Stimulated activated CD4-positive, alpha-beta T cell treated with anti-CD3 and anti-CD28 coated beads, TNF-alpha, amount 100 ng/mL, for 1 hour (primary cell): ENCODE results near the gene AGTR1.
"Not testable (repeated sequence)": the region's sequence is repeated elsewhere in the genome, so short reads cannot be mapped to it uniquely, and the experiment has no call there.

Experiments used
- DNase-seq, 3 donors: peaks; one replicate each; pipeline ENCODE4 v3.0.0-alpha.2; 2020; ENCODE audit warnings: low read depth in 3 of 3, low spot score in 1 of 3

Gene AGTR1

DNA sequence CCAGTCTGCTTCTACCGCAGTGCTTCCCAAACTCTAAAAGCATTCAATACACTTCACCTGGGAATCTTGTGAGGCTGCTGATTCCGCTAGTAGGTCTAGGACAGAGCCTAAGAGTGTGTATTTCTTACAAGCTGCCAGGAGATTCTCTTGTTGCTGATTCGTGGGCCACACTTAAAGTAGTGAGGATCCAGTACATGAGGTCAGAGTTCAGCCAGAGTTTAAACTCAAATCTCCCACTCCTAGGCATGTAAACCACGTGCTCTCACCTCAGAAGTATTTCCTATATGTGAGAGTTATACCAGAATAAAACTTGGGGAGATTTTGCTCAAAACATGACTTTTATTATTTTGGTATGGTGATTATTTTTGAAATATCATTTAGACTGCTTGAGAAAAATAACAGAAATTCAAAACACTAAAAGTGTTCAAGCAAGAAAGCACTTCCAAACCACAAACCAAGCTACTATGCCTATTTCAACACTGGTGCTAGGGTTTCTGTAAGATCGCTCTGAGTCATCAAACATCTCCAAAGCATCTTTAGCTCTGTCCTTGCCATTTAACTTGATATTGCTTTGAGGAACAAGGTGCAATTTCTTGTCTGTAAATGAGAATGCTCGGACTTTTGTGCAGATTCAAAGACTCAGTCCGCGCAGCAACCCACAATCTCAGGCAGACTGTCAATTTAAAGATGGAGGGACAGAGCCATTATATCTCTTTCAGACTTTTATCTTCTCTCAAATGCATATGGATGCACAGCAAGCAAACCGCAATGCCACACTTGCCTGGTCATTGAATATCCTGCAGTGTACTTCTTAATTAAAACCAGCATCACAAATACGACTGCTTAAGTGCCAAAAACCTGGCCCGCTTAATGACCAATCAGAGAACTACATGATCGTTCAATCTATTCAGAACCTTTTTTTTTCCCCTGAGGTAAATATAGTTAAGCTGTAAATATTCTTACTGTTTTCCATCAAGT, 59.8 kb downstream of the AGTR1 start:
- no peak for DNase-seq

DNA sequence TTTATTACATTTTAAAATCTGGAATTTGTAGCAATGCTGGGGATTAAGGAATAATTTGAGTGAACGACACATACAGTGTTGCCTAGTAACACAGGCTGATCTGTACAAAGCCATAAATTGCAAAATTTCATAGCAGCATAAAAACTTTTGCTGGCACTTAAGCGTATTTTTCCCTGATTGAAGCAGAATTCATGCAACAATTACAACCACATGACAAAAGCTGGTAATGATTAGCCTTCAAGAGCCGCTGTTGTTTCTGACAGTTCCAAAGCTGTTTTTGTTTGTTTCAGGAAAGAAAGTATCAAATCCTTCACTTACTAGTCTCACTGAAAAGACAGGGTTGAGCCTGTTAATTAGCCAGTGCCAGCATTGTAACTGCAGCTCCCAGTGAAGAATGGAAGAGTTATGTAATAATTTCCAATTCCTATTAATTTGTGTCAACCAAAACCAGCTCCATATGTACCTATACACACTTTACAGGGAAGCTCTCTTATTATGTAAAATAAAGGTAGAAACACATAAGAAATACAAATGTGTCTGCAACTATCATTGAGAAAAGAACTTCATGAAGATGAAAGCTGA, 60.7 kb downstream of the AGTR1 start:
- DNase-seq, result no peak

DNA sequence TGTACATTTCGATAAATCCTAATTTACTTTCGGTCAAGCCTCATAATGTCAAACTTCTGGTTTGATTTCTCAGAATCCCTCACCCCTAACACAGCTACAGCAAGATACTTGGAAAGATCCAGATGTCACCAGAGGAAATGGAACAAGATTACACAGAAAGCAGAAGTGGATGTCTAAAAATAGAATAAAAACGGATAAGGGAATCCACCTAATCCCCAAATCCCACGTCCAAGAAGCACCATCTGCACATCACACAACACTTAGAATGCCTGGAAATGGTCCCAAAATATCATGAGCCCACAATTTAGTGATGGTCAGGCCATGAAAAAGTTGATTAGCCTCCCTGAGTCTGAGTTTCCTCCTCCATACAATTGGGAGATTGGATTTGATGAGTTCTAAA, 61.7 kb downstream of the AGTR1 start:
- no peak for DNase-seq

DNA sequence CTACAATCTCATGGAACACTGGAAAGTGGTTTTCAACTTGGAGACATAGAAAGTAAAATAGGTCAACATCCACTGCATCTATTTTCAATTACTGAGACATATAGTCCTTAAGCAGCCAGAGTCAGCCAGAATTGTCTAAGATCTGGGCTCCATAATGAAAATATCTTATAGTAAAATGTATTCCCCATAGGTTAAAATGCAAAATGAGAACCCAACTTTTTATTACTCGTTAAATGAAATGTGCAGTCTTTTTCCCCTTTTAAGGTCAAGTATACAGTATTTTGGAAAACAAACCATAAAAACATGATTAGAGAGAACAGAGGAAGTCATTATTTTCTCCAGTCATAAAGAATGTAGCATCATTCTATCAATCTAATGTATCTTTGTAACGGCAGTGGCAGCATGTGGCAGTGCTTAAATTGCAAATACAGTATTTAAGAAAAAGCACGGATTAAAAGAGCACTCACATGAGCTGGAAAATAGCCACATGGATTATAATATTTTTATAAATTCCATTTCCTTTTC, 65.5 kb downstream of the AGTR1 start:
- DNase-seq, result no peak

DNA sequence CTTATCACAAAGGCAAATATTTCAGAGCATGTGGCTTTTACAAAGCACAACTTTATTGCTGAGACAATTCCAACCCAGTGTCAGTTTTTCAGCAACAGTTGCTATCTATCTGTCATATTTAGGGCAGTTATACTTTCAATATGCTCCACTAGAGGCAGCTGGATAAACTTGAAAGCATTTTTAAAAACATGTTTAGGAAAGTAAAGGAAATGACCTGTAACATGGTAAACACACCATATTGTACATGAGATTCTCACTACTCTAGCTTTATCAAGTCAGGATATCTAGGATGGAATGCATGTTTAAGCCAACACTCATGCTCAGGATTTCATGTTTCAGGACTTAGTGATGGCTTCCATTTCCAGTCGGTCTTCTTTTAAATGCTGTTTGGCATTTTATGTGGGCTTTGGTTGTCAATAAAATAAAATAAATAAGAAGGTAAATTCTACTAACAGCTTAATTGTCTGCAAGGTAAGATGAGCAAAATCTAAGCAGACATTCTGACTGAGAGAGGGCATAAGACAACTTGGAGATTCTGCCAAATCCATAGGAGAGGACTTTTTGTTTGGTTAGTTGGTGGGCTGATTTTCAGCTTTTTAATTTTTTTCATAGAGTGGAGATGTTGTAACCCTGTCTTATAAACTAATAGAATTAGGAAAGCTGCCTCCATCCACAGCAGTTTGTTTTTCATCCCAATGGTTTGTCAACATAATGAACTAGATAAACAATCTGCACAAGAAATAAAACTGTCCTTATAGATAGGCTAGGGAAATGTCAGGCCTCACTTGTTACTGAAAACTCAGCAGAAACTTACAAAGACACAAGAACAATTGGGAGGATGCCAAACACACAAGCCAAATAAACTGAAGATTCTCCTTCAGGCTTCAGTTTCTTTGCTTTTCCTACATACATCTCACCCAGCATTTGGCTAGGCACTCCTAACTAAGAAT, 66.6 kb downstream of the AGTR1 start:
- DNase-seq, result no peak

DNA sequence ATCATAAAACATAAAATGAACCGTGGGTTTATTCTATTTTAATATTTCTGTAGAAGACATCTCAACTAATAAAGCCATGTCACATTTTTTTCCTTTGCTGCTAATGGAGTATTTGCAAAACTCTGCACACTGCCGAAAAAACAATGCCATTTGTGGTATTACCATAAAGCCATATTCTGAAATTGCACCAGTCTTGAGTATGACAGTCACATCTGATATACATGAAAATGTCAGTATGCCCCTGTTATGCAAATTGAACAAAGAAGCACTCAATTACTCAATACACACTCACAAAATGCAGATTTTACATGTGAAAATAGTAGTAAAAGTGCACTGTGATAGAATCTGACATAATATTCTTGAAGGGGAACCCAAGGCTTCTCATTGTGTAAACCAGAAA, 74.7 kb downstream of the AGTR1 start:
- no peak for DNase-seq

DNA sequence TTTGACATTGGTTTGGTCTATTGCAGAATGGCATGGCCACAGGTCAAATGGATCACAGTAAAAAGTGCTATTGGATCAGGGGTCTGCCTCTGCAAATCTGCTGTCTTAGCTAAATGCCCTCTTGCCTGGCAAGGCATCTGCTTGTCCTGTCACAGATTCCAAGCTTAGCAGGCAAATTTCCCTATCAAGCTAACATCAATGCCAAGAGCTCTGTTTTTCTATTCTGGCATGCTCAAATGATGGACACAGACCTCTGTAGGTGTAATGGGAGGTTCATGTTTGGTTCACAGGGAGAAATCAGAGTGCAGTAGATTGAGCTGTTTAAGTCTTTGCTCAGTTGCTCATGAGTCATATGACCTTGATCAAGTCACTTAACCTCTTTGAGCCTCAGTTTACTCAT, 75.1 kb downstream of the AGTR1 start:
- DNase-seq, result no peak

DNA sequence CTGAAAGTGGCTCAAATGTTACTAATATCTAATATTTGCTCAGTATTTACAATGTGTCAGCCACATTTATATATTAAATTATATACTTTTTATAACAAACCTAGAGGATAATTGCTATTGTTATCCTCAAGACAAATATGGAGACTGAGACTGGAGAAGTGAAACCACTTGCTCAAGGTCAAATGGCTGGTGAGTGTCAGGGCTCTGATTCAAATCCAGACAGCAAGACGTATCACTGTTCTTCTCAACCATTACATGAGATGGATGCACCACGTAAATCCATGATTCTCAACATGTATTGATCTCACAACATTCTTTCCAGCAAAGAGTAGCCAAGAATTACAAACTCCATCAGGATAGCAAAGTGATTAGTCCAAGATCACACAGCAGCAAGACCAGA, 76.1 kb downstream of the AGTR1 start:
- no peak for DNase-seq

DNA sequence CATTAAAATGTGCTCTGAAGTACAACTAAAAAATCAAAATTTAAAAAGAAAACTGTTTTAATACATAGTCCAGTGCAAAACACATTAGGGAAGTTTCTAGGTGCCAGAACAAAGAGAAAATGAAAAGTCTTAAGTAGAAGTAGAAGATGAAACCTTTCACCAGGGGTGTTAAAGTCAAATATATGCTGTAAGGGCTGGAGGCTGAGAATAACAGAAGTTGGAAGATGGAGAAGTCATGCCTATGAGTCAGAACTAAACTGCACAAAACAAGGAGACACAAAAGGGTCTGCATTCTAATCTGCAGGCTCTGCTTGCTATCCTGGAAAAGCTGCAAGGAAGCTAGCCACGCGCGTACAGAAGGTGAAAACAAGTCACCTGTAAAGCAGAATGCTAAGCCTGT, 81.2 kb downstream of the AGTR1 start:
- no peak for DNase-seq

DNA sequence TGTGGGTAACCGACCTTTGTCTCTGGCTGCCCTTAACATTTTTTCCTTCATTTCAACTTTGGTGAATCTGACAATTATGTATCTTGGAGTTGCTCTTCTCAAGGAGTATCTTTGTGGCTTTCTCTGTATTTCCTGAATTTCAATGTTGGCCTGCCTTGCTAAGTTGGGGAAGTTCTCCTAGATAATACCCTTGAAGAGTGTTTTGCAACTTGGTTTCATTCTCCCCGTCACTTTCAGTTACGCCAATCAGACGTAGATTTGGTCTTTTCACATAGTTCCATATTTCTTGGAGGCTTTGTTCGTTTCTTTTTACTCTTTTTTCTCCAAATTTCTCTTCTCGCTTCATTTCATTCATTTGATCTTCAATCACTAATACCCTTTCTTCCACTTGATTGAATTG, 87.3 kb downstream of the AGTR1 start:
- not testable (repeated sequence) for DNase-seq

DNA sequence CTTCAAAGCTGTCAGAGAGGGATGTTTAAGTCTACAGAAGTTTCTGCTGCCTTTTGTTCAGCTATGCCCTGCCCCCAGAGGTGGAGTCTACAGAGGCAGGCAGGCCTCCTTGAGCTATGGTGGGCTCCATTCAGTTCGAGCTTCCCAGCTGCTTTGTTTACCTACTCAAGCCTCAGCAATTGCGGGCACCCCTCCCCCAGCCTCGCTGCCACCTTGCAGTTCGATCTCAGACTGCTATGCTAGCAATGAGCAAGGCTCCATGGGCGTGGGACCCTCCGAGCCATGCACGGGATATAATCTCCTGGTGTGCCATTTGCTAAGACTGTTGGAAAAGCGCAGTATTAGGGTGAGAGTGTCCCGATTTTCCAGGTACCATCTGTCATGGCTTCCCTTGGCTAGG, 88.5 kb downstream of the AGTR1 start:
- DNase-seq, result not testable (repeated sequence)

DNA sequence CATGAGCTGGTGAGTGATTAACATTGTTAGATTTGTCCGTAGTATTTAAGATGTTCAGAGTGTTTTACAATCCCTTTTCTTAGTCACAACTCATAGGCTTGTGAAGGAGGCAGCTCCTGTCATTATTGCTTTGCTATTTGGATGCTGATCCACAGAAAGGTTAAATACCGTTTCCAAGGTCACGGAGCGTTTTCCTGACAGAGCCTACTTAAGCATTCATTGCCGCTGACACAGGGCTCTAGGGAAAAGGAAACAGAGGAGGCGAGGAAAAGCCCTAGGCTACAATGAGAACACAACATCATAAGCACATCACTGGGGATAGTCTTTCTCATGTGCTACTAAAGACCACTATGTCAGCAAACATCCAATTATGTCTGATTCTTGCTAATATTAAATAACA, 91.4 kb downstream of the AGTR1 start:
- no peak for DNase-seq

DNA sequence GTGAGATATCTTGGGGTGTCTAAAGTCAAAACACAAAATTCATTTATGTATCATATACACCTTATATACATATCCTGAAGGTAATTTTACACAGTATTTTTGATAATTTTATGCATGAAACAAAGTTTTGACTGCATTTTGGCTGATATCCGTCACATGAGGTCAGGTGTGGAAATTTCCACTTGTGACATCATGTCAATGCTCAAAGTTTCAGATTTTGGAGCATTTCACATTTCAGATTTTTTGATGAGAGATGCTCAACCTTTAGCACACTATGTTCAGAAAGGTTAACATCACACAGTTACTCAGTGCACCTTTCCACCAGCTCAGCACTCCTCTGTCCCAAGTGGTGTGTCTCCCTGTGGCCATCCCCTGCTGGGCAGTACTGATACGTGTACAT, 92.2 kb downstream of the AGTR1 start:
- DNase-seq, result no peak

DNA sequence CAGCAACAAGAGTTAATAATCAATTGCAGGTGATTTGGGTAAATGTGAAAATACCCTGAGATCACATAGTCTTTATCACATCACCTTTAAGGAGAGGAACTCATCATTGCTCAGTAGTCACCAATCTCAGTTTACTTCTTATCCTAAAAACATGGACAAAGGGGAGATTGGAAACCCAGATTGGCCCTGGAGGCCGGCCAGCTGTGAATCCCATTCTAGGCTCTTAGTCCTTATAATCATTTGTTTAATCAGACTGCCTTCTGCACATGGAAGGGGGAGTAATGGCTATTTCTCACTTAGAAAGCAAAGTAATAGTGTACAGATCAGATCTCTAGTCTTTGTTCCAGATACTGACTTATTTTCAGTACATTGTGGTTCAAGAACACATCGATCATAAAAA, 92.7 kb downstream of the AGTR1 start:
- DNase-seq, result no peak

DNA sequence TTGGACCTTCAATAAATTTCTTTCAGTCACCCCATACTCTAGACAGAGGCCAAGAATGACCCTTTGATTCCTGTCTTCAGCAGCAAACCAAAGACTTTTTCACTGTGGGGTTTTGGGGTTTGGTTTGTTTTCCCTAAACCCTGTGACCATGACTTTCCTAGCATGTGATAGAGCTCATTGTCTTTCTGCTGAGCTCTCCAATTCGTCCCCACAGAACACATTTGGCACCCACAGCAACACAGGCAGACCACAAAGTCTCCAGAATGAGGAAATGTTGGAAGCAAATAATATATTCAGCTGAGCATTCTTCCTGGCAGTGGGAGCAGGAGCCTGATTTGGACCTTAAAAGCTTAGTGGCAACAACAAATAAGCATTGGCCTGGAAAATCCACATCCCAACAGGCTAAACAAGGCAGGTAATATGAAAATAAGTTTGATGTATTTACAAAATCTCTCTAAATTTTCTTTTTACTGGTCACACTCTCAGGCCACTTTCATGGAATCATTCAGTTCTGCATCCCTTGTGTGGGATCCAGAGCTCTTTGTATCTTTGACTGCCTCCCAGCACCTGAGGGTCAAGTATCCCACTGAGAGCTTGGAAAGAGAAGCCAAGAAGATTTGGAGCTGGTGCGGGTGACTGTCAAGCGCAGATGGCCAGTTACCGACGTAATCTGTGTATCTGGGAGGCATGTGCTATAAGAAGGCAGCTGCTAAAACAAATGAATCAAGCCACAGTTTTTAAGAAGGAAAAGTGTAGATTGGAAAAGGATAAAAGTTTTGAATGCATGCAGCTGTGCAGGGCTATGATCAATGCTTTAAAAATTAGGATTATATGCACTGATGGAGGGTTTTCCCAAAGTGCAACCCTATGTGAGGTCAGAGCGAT, 93.4 kb downstream of the AGTR1 start:
- DNase-seq, result no peak

DNA sequence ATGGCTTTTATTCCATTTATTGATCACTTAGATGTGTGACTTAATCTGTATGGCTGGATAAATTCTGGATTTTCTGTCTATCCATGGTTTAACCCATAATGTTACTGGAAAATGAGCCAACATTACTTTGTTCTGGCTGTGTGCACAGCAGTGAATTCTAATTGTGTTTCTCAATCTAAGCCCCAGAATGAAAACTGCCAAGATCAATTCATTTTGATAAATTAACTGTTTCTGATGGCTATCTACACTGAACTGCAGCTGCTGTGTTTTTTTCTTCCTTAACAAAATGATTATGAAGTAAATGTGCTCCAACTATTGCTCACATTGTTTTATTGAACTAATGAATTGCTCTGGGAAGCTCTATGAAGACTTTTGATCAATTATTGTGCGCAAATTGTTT, 94.2 kb downstream of the AGTR1 start:
- no peak for DNase-seq

DNA sequence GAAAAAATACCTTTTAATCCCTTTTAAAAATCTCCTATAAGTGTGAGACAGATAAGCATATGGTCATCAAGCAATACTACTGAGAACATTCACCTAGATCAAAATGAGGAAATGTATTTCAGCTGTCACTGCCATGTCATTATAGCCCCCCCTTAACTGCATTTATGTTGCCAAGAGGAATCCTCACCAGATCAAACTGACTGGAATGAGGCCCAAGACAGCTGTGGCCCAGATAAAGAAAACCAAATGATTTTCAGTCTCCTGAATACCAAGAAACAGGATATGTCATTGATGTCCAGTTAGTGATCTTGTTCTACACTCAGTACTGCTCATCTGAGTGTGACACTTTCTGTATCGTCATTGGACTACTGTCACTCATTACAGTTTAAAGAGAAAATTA, 94.8 kb downstream of the AGTR1 start:
- DNase-seq, result no peak
